ENCODE results near the gene LTN1.
"Not testable (repeated sequence)": the region's sequence is repeated elsewhere in the genome, so short reads cannot be mapped to it uniquely, and the experiment has no call there.

The LTN1 gene

DNA sequence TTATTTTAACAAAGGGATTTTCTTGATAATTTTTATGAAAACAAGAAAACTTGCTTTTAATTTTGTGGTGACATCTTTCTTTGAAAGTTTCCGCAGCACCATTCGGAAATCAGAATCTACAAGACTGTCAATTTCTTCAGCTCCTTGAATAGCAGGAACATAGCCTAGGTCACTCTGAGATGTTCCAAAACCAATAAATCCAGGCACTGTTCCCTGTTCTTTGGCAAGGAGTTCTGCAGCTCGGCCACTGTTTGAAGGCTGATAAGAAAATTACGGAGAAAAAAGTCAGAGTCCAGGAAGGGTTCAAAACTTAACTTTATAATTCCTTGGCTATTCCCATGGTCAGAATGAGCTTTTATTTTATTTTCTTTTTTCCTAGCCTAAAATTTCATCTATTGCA is 6.0 kb downstream of the LTN1 start:
- FAIRE-seq, result no peak

GRCh38 chr21:28982637-28983036 is 10.0 kb downstream of the LTN1 start:
- no peak for FAIRE-seq

DNA sequence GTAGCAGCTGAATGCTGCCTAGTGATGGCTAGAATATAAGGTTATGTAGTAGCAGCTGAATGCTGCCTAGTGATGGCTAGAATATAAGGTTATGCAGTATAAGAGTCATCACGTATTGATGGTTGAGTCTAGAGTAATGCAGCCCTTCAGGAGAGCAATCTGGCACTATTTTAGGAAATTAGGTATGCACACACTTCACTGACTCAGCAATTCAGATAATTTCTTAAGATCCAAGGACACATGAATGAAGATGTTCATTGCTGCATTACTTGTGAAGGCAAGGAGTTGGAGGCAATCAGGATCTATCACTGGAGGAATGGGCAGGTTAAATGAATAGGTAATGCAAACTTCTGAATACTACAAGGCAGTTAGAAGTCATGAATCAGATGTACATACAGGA is 13.6 kb downstream of the LTN1 start:
- no peak for FAIRE-seq

GRCh38 chr21:28975397-28975796 is 17.3 kb downstream of the LTN1 start:
- FAIRE-seq, result no peak

DNA sequence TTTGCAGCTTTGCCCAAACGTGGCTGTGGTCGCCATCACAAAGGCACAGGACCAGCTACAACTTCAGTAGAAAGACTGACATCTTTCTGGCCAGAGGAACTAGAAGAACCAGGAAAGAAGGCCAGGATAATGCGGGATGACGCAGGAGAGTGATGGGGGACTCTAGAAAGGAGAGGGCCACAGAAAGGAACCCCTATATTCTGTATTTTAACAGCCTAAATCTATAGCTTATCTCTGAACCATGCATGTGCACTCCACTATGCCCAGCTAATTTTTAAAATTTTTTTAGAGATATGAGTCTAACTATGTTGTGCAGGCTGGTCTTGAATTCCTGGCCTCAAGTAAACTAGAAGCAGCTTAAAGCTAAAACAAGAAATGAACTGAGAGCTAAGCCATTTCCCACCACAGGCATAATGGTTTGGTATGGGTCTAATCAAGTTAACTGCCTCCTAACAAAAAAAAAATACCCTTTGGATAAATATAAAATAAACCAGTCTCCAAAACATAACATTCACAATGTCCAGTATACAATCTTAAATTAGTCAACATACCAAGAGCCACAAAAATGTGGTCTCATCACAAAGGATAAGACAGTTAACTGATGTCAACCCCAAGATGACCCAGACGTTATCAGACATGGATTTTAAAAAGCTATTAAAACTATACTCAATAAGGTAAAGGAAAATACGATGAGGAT is 18.0 kb downstream of the LTN1 start:
- FAIRE-seq, result no peak

DNA sequence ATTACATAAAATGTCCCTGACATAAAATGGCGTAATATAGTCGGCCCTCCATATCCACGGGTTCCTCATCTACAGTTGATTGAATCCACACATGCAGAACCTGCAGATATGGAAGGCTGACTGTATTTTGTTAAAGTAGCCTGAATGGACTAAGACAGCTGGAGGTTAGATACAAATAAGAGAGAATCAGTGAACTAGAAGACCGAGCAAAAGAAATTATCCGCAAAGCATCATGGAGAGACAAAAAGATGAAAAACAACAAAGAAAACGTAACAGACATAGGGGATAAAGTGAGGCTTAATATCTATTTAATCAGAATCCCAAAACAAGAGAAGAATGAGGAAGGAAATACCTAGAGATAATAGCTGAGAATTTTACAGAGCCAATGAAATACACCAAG is 20.3 kb downstream of the LTN1 start:
- no peak for FAIRE-seq

DNA sequence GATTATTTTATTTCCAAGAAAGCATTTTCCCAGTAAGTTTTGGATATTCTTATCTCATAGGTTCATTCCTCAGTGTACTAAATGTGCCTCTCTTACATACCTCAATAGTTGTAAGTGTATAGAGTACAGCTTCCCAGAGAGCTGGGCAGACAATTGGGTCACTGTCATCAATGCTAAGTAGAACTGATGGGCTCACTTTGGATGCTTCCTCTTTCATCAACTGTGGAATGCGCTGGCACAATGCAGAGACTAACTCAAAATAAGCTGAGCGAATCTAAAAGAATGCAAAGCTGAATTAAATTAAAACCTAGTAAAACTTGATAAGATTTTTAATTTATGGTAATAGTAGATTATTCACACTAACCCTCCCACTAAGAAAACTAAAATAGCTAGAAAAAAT is 21.5 kb downstream of the LTN1 start:
- FAIRE-seq, result no peak

GRCh38 chr21:28963831-28964230 is 28.8 kb downstream of the LTN1 start:
- no peak for FAIRE-seq

- no peak for FAIRE-seq
Measured at GRCh38 chr21:28962465-28962864, 30.2 kb downstream of the LTN1 start.

- no peak for FAIRE-seq
Measured at GRCh38 chr21:28961927-28962326, 30.8 kb downstream of the LTN1 start.

DNA sequence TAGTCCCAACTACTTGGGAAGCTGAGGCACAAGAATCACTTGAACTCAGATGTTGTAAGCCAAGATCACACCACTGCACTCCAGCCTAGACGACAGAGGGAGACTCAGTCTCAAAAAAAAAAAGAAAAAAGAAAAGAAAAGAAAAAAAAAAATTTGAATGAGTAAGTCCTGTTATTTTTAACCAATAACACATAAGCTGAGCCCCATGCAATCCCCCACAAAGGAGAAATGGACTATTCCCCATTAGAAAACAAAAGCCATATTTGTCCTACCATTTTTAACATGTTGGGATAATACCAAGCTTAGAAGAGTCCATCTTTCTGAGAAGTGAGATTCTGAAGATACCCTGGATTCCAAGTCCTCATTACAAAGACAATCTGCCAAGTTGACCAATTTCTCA is 32.4 kb downstream of the LTN1 start:
- FAIRE-seq, result no peak

- FAIRE-seq, result no peak
Measured at GRCh38 chr21:28959367-28960099, 33.1 kb downstream of the LTN1 start.

DNA sequence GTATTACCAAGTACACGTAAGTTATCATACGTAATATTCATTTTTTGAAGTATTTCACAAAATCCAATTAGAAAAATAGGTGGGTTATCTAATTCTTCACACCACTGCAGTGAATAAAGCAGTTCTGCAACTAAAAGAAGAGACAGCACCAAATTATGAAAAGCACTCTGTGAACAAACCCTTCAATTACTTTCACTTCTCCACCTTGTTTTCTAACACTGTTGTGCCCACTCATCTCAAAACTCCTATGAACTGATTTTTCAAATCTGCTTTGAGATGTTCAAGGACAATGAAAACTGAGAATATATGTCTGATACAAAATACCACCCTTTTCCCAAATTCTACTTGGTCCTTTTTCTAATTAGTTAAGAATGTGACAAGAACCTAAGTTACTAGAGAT is 39.4 kb downstream of the LTN1 start:
- FAIRE-seq, result no peak

DNA sequence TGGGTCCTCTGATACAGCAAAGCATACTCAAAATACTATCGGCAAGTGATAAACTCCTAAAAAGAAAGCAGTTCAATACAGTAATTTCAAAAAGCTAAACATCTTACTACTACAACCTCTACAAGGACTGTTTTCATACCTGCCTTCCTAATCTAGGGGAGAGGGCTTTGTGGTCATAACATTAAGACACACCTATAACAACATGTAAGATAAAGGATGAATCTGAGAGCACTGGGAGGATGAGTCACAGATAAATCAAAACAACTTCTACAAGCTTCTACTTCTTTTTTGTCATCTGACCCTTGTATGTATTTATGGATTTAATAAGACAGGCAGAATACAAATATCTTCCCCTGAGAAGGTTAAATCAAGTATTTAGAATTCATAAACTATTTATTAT is 40.0 kb downstream of the LTN1 start:
- no peak for FAIRE-seq

GRCh38 chr21:28949318-28949717 is 43.4 kb downstream of the LTN1 start:
- no peak for FAIRE-seq

- FAIRE-seq, result no peak
Measured at GRCh38 chr21:28944296-28944695, 48.4 kb downstream of the LTN1 start.

- no peak for FAIRE-seq
Measured at GRCh38 chr21:28943631-28944030, 49.0 kb downstream of the LTN1 start.

DNA sequence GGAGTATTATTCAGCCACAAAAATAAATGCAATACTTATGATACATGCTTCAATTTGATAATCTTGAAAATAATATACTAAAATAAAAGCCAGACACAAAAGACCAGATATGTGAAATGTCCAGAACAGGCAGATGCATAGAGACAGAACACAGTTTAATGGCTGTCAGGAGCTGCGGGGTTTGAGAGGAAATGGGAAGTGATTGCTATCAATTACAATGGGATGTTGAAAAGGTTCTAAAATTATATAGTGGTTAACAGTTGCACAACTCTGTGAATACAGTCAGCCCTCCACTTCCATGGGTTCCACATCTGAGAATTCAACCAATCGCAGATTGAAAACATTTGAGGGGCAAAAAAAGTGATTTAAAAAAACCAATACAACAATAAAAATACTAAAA is 54.0 kb downstream of the LTN1 start:
- FAIRE-seq, result no peak

DNA sequence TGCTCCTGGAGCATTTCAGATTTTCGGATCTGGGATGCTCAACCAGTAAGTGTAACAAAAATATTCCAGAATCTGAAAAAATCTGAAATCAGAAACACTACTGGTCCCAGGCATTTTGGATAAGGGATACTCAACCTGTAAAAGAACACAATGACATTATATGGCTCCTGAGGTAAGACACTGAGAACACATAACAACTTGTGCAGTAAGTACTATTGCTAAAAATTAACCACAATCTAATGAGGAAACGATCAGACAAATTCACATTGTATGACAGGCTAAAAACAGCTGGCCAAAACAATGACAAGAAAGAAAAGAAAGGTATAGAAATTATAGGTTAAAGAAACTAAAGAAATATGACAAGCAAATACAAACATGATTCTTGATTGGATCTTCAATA is 54.9 kb downstream of the LTN1 start:
- FAIRE-seq, result no peak

DNA sequence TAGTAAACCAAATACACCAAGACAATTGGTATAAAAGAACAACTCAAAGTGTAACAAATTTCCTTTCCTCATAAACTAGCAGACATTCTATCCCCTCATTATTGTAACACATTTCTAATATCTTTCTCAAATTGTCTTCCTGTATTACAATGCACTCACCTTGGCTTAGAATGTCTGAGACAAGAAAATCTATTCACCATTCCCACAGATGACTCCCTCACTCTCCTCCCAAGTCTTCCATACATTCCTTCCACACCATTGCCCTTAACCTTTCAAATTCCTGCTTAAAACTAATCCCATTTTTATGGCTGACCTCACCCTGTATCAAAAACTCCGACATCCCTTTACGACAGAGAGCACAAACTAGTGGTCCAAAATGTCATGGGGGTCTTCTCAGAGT is 56.0 kb downstream of the LTN1 start:
- no peak for FAIRE-seq

DNA sequence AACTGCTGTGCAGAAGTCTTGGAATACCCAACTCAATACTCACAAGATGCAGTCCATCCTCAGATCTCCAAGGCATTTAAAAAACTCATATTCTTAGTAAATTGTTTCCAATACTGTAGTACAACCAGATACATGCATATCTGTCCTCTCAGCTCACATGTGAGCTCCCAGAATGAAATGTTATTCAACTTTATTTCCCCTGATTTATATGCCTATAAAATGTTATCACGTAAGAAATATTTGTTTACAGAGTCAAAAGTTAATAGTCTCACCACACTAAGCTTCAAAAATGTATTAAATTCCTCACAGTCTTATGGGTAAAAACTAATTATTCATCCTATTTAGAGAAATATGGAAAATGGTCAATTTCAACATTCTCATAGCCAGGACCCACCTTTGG is 56.6 kb downstream of the LTN1 start:
- no peak for FAIRE-seq

DNA sequence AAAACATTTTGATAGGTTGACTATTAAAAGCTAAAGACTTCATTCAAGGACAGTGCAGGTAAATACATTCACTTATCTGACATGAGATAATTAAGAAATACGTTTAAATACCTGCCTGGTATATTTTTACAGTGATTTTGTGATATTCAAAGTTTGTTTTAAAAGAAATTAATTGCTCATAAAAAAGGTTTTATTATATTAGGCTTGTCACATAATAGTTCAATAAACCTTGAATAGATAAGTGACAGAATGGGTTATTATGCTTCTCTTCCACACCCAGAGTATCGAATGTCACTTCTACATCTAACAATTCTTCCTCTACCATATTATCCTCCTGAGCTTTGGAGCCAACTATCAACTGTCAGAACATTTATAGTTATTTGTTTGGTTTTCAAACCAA is 60.0 kb downstream of the LTN1 start:
- FAIRE-seq, result no peak

DNA sequence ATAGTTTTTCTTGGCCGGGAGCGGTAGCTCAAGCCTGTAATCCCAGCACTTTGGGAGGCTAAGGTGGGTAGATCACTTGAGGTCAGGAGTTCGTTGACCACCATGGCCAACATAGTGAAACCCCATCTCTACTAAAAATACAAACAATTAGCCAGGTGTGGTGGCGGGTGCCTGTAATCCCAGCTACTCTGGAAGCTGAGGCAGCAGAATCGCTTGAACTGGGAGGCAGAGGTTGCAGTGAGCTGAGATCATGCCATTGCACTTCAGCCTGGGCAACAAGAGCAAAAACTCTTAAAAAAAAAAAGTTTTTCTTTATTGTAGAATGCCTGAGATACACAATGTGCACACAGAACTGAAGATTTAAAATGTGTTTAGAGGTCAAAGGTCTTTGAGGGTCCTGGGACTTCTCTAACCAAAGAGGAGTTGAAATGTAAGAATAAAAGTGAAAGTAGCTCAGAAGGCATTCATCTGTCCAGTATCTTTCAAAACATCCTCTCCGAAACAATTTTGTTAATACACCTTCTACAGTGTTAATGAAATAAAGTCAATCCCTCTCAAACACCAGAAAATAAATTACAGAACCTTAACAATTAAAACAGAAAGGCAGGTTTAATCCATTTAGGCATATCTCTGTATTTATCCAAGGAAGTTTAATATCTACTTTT is 60.8 kb downstream of the LTN1 start:
- not testable (repeated sequence) for FAIRE-seq

Measured in colon (tissue), 2 donors.